ENCODE measurements around the gene CREBL2. TPM values are rescaled to one million over a fixed set of nuclear protein-coding genes. Genes with fewer than 3 reads are reported as not detected.

The CREBL2 gene
- total RNA-seq, 2 donors from 2014 or later, result 22.7 to 27.4 TPM

DNA sequence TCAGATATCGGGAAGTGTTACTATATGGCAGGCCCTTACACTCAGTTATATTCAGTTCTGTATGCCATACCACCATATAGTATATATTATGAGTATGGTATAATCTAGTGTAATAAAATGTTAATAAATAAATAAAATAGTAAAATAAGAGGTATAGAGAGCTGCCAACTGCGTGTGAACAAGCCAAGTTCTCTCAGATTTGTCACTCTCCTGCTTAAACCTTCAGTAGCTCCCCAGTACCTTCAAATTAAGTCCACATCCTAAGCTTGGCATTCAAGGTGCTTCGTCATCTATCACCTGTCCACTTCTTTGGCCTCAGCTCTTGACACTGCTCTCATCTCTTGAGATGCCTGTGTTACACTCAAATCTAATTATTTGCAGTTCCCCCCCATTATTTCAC, 12.8 kb upstream of the CREBL2 start:
- Histone ChIP-seq H3K4me3 (no peak overlapping the region), H3K4me1 (no peaks in the 10 kb centered on the region), H3K9me3 (no peaks in the 10 kb centered on the region), H3K36me3 (no peaks in the 10 kb centered on the region), H3K27me3 (no peaks in the 10 kb centered on the region), H3K27ac (no peak overlapping the region)
- TF ChIP-seq, protein P1, sequence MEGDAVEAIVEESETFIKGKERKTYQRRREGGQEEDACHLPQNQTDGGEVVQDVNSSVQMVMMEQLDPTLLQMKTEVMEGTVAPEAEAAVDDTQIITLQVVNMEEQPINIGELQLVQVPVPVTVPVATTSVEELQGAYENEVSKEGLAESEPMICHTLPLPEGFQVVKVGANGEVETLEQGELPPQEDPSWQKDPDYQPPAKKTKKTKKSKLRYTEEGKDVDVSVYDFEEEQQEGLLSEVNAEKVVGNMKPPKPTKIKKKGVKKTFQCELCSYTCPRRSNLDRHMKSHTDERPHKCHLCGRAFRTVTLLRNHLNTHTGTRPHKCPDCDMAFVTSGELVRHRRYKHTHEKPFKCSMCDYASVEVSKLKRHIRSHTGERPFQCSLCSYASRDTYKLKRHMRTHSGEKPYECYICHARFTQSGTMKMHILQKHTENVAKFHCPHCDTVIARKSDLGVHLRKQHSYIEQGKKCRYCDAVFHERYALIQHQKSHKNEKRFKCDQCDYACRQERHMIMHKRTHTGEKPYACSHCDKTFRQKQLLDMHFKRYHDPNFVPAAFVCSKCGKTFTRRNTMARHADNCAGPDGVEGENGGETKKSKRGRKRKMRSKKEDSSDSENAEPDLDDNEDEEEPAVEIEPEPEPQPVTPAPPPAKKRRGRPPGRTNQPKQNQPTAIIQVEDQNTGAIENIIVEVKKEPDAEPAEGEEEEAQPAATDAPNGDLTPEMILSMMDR (IDR thresholded peaks at IDR 0.05), result no peak
- DNase-seq (ENCODE audit: low spot score), result no peak

DNA sequence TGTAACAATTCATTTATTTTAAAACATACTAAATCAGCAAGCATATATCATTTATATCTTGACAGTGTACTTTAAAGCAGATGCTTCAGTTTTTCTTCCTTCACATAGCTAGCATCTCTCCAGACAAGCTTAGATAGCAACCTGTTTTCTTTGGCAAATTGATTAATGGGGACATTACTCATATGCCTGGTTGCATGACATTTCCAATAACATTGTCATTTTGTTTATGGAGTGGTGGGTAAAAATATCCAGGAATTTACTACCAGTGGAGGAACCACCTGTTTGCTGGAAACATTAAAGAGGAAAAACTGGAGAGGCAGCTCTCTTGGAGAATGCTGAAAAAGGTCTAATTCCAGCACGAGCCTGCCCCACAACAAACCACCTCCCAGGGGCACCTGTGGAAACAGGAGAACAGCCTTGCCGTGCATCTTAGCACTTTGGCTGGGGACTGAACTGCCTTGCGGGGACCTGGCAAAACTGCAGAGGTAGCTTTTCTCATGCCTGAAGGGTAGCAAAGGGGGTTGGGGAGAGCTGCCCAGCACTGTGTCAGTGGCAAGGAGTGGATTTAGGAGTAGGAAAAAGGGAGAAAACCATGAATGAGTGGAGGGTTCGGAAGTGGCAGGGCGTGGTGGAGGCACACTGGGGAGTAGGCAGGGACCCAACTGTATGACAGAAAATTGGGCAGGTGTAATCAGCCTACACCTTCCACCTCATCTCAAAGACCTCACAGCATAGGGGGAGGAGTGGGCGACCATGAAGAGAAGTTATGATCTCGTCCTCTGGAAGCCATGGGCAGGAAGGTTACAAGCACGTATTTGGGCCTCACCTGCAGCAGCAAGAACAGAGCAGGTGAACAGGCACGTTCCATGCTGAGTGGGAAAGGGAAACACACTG, 11.7 kb upstream of the CREBL2 start:
- H3K27ac ChIP-seq, result no peak overlapping the region
- H3K9me3 ChIP-seq, result no peaks in the 10 kb centered on the region
- no peaks in the 10 kb centered on the region for H3K36me3 ChIP-seq
- no peak for DNase-seq (ENCODE audit: low spot score)
- H3K4me3 ChIP-seq, result no peak overlapping the region
- H3K4me1 ChIP-seq, result no peaks in the 10 kb centered on the region
- TF ChIP-seq, protein P1 (IDR thresholded peaks at IDR 0.05), result no peak
- H3K27me3 ChIP-seq, result no peaks in the 10 kb centered on the region

DNA sequence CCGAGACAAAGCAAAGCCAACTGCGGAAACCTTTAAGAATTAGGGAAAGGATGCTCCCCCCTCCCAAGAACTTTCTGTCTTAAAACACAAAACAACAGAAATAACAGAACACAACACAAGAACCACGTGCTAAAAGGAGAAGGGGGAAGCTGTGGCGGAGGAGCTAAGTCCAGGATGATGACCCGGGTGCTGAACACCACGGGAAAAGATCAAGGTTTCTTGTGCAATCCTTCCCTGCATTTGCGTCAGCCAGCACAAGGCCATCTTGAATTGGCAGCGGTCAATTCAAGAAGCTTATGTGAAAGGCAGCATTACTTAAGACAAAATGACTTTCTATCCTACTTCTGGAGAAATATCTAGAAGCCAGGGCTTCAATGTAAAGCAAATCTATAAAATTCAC, 11.0 kb upstream of the CREBL2 start:
- TF ChIP-seq, protein P1 (IDR thresholded peaks at IDR 0.05), result no peak
- Histone ChIP-seq H3K27ac (no peak overlapping the region), H3K27me3 (no peaks in the 10 kb centered on the region), H3K9me3 (no peaks in the 10 kb centered on the region), H3K36me3 (no peaks in the 10 kb centered on the region), H3K4me1 (no peaks in the 10 kb centered on the region), H3K4me3 (no peak overlapping the region)
- no peak for DNase-seq (ENCODE audit: low spot score)

DNA sequence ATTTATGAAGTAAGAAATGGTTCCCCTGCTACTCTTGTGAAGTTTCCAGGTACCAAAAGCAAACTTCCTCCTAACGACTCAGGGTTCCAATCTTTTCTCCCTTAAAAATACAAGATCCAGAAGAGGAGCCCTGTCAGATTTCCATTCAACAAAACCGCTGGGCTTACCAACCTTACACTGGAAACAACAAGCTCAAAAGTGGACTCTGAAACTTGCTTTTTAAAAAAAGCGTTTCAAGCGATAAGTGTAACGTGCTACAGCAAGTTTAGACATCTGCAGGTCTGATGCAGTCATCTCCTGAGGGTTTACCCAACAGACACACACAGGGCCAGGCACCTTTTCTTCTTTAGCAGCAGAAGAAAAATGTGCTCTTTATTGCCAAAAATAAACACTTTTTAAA, 6.9 kb upstream of the CREBL2 start:
- TF ChIP-seq, protein P1 (IDR thresholded peaks at IDR 0.05), result no peak
- no peaks in the 10 kb centered on the region for H3K27me3 ChIP-seq
- H3K4me3 ChIP-seq, result no peak overlapping the region
- no peak overlapping the region for H3K27ac ChIP-seq
- H3K4me1 ChIP-seq, result no peaks in the 10 kb centered on the region
- no peaks in the 10 kb centered on the region for H3K9me3 ChIP-seq
- H3K36me3 ChIP-seq, result no peaks in the 10 kb centered on the region
- no peak for DNase-seq (ENCODE audit: low spot score)

DNA sequence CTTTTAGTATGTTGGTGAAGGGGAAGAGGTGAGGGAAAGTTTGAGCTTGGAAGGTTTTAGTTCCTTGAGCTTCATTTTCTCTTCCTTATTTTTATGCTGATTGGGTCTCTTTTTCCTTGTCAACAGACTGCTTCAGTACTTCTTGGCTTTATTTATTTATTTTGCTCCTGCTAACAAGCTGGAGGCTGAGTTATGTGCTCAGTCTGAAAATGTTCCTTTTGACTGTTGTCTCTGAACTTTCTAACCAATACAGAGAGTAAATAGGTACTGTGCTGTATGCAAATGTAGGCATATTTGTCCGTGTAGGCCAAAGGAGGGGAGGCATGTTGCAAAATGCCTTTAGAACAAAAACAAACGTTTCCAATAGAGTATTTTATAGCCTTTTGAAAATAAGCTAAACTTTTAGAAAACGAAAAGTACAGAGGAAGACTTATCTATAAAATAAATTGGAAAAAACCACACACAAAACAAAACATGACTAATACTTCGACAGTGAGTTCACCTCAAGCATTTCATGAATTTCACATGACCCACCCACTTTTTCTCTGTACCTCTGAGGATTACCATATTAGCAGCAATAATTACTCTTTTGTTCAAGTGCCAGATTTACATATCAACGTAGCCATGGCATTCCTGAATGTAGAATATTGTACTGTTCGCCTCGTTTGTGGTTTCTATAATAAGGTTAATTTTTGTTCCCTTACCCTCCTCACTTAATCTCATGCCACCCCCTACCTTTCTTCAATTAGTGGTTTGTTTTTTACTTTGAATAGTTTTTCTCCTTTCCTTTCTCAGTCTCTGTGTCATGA, 4.7 kb upstream of the CREBL2 start:
- no peak for DNase-seq (ENCODE audit: low spot score)
- Histone ChIP-seq H3K27ac (no peak overlapping the region), H3K4me3 (no peak overlapping the region), H3K36me3 (no peaks in the 10 kb centered on the region), H3K9me3 (no peaks in the 10 kb centered on the region), H3K4me1 (peaks cover 0 to 3% of the 10 kb centered on the region in 2 donors), H3K27me3 (no peaks in the 10 kb centered on the region)
- TF ChIP-seq, protein P1 (IDR thresholded peaks at IDR 0.05), result no peak
